Measurements from ENCODE around the gene LPP. TPM values are rescaled to one million over a fixed set of nuclear protein-coding genes. Genes with fewer than 3 reads are reported as not detected.

LPP gene
- polyA plus RNA-seq, 1 donor (not counting 4 experiments of a cell fraction or from before 2014, with no cell fraction given) = 16.0 TPM

DNA sequence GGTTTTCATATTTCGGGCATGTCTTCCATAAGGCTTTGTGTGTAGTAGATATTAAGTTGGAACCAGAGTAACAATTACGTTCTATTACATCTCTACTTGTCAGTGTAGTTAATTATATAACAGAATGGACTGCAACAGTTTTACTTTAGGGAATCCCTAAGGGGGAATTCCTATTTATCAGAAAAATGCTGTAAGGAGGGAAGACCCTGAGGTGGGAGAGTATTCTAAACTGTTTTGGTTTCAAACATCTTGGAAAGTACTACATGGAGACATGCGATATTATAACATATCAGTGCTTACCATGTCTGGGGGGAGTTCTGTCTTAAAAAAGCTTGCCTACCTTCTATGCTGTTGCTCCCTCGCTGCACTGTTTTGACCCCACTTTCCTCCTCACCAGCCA is 238.1 kb downstream of the LPP start:
- dilution Hi-C loops (cut with MboI; ENCODE audit: extremely low pct_ligation_motif_present, low sequenced_read_pairs) = no loop called here
- Histone ChIP-seq H3K27ac (ENCODE audit: control insufficient read depth, insufficient read depth, low read length) (no peak overlapping the region), H3K4me3 (ENCODE audit: control insufficient read depth in 2 of 3, extremely low read depth in 1 of 3, insufficient read depth in 2 of 3, low read depth in 1 of 3, low read length in 3 of 3) (no peak overlapping the region), H4K20me1 (ENCODE audit: control insufficient read depth, extremely low read depth, insufficient read depth, low read length) (no peaks in the 10 kb centered on the region), H2AFZ (ENCODE audit: control insufficient read depth, low read length) (no peak overlapping the region), H3K27me3 (ENCODE audit: control insufficient read depth, extremely low read depth, insufficient read depth, low read length) (no peaks in the 10 kb centered on the region), H3K9ac (ENCODE audit: control insufficient read depth, extremely low read depth, insufficient read depth, low read length) (no peak overlapping the region), H3K4me1 (ENCODE audit: control insufficient read depth, extremely low read depth, insufficient read depth, low read length) (peaks cover 42% of the 10 kb centered on the region), H3K36me3 (ENCODE audit: control insufficient read depth in 2 of 2, extremely low read depth in 1 of 2, insufficient read depth in 2 of 2, low read length in 2 of 2) (no peaks in the 10 kb centered on the region), H3K9me3 (ENCODE audit: control insufficient read depth, low read depth, low read length) (no peaks in the 10 kb centered on the region), H3K9me1 (ENCODE audit: control insufficient read depth, extremely low read depth, insufficient read depth, low read length) (no peaks in the 10 kb centered on the region), H3K4me2 (ENCODE audit: control insufficient read depth, extremely low read depth, insufficient read depth, low read depth, low read length) (no peak overlapping the region), H3K79me2 (ENCODE audit: control insufficient read depth, insufficient read depth, low read length) (peaks cover 6% of the 10 kb centered on the region)
- TF ChIP-seq CTCF (optimal IDR thresholded peaks at IDR 0.05 in 1 of 3, IDR thresholded peaks at IDR 0.05 in 1 of 3, conservative IDR thresholded peaks at IDR 0.05 in 1 of 3; ENCODE audit: extremely low read depth in 1 of 3, insufficient read depth in 2 of 3, low read length in 3 of 3) (no peak), EZH2 (IDR thresholded peaks at IDR 0.05; ENCODE audit: low read length) (no peak)
- DNase-seq (ENCODE audit: low read depth, low spot score) = no peak
- no peak for FAIRE-seq

DNA sequence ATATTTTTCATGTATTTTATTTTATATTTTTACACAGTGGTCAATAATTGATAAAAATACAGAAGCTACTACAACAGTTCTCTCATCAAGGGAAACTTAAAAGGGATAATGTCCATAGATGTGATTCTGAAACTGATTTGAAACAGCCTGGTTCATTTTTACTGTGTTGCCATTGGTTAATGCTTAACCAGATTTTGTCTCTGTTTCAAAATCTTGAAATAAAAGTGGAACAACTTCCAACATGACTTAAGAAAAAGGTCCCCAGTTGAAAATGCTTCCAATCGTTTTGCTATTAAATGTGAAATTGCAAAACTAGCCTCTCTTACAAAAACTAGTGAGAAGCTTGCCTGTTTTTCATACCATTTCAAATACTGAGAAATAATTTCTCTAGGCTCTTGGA is 240.7 kb downstream of the LPP start:
- H3K79me2 ChIP-seq (ENCODE audit: control insufficient read depth, insufficient read depth, low read length) = peaks cover 6% of the 10 kb centered on the region
- dilution Hi-C loops (cut with MboI; ENCODE audit: extremely low pct_ligation_motif_present, low sequenced_read_pairs) = no loop called here

More for the DNA sequence above, 240.7 kb downstream of the LPP start:
- H3K9me3 ChIP-seq (ENCODE audit: control insufficient read depth, low read depth, low read length) = no peaks in the 10 kb centered on the region
- FAIRE-seq (no peak), DNase-seq (ENCODE audit: low read depth, low spot score) (no peak)
- TF ChIP-seq EZH2 (IDR thresholded peaks at IDR 0.05; ENCODE audit: low read length) (no peak), CTCF (optimal IDR thresholded peaks at IDR 0.05 in 1 of 3, IDR thresholded peaks at IDR 0.05 in 1 of 3, conservative IDR thresholded peaks at IDR 0.05 in 1 of 3; ENCODE audit: extremely low read depth in 1 of 3, insufficient read depth in 2 of 3, low read length in 3 of 3) (no peak)
- no peaks in the 10 kb centered on the region for H4K20me1 ChIP-seq (ENCODE audit: control insufficient read depth, extremely low read depth, insufficient read depth, low read length)
- no peak overlapping the region for H3K27ac ChIP-seq (ENCODE audit: control insufficient read depth, insufficient read depth, low read length)
- H3K36me3 ChIP-seq (ENCODE audit: control insufficient read depth in 2 of 2, extremely low read depth in 1 of 2, insufficient read depth in 2 of 2, low read length in 2 of 2) = no peaks in the 10 kb centered on the region
- no peak overlapping the region for H2AFZ ChIP-seq (ENCODE audit: control insufficient read depth, low read length)
- H3K4me2 ChIP-seq (ENCODE audit: control insufficient read depth, extremely low read depth, insufficient read depth, low read depth, low read length) = no peak overlapping the region
- H3K27me3 ChIP-seq (ENCODE audit: control insufficient read depth, extremely low read depth, insufficient read depth, low read length) = no peaks in the 10 kb centered on the region
- peaks cover 25% of the 10 kb centered on the region for H3K4me1 ChIP-seq (ENCODE audit: control insufficient read depth, extremely low read depth, insufficient read depth, low read length)
- H3K9me1 ChIP-seq (ENCODE audit: control insufficient read depth, extremely low read depth, insufficient read depth, low read length) = no peaks in the 10 kb centered on the region
- no peak overlapping the region for H3K9ac ChIP-seq (ENCODE audit: control insufficient read depth, extremely low read depth, insufficient read depth, low read length)
- no peak overlapping the region for H3K4me3 ChIP-seq (ENCODE audit: control insufficient read depth in 2 of 3, extremely low read depth in 1 of 3, insufficient read depth in 2 of 3, low read depth in 1 of 3, low read length in 3 of 3)

Measured in keratinocyte (primary cell).